Fibroblast of lung (primary cell): ENCODE results near the gene GGACT. TPM values are rescaled to one million over a fixed set of nuclear protein-coding genes. Genes with fewer than 3 reads are reported as not detected.
A peak's percentile ranks its signal among the peaks of the same experiment; 100 is the strongest.

Experiments
- DNase-seq, 2 donors: peaks; one replicate each; pipeline versions ENCODE4 v3.0.0 to v3.0.0-alpha.2; 2010; ENCODE audit warnings: low read depth in 2 of 2
- H2AFZ ChIP-seq: 2 replicates; pipeline ENCODE4 v1.5.1; 2012; ENCODE audit warnings: low read length, control low read depth, inconsistent platforms
- H3K27ac ChIP-seq: 2 replicates; pipeline ENCODE4 v1.5.1; 2011; ENCODE audit warnings: low read length, control low read depth; ENCODE audit not compliant: insufficient read depth
- H3K27me3 ChIP-seq: 2 replicates; pipeline ENCODE4 v1.5.1; 2011; ENCODE audit warnings: mild to moderate bottlenecking, low read length; ENCODE audit not compliant: control insufficient read depth, insufficient read depth
- H3K36me3 ChIP-seq: 2 replicates; pipeline ENCODE4 v1.5.1; 2011; ENCODE audit warnings: low read length; ENCODE audit not compliant: control insufficient read depth, insufficient read depth
- H3K4me1 ChIP-seq: 2 replicates; pipeline ENCODE4 v1.5.1; 2011; ENCODE audit warnings: low read length; ENCODE audit not compliant: control insufficient read depth, insufficient read depth; ENCODE audit errors: extremely low read depth
- H3K4me2 ChIP-seq: 2 replicates; pipeline ENCODE4 v1.5.1; 2011; ENCODE audit warnings: low read length, control low read depth; ENCODE audit not compliant: insufficient read depth; ENCODE audit errors: extremely low read depth
- H3K4me3 ChIP-seq, 4 experiments: fragments of 200-600 bp in 1 of 4; sonication (generic) in 1 of 4; replicated peaks in 1 of 4; 2 replicates each; pipeline ENCODE4 v1.5.1; 2011 to 2016; ENCODE audit warnings: low read length in 4 of 4, low read depth in 3 of 4, mild to moderate bottlenecking in 3 of 4, control low read depth in 2 of 4, inconsistent platforms in 1 of 4, mixed read lengths in 1 of 4; ENCODE audit not compliant: insufficient read depth in 1 of 4; ENCODE audit errors: control extremely low read depth in 1 of 4
- H3K79me2 ChIP-seq: 2 replicates; pipeline ENCODE4 v1.5.1; 2012; ENCODE audit warnings: mild to moderate bottlenecking, low read length, inconsistent platforms; ENCODE audit not compliant: control insufficient read depth, insufficient read depth
- H3K9ac ChIP-seq: 2 replicates; pipeline ENCODE4 v1.5.1; 2011; ENCODE audit warnings: mild to moderate bottlenecking, low read length, control low read depth; ENCODE audit not compliant: insufficient read depth
- H3K9me3 ChIP-seq: 2 replicates; pipeline ENCODE4 v1.5.1; 2012; ENCODE audit warnings: low read depth, low read length; ENCODE audit not compliant: control insufficient read depth, insufficient read depth
- H4K20me1 ChIP-seq: 2 replicates; pipeline ENCODE4 v1.5.1; 2011; ENCODE audit warnings: low read length; ENCODE audit not compliant: control insufficient read depth, insufficient read depth; ENCODE audit errors: extremely low read depth
- EZH2 ChIP-seq: IDR thresholded peaks from 2 replicates; pipeline ENCODE4 v1.5.1; 2012; ENCODE audit warnings: low read length, control low read depth, mild to moderate bottlenecking; ENCODE audit errors: missing control alignments
- polyA plus RNA-seq, 2 donors: library from polyadenylated mRNA; depleted of rRNA in 1 of 2; stranded (reverse) in 1 of 2; unstranded in 1 of 2; fragments of >200 nt; gene quantifications; 2 replicates each; pipeline ENCODE4 v1.2.1, GENCODE V29; 2011 to 2012; ENCODE audit warnings: missing spikeins in 1 of 2
- total RNA-seq: library from RNA; depleted of rRNA; stranded (reverse); fragments of >200 nt; gene quantifications from 2 replicates; pipeline ENCODE4 v1.2.1, GENCODE V29; 2014
- TF ChIP-seq, protein P1 (sequence below), 2 donors: IDR thresholded peaks in 1 of 2; conservative IDR thresholded peaks in 1 of 2; 1 replicate in 1 of 2; 2 replicates in 1 of 2; pipeline ENCODE4 v1.5.1; 2011 to 2012; ENCODE audit warnings: low read length in 2 of 2, control low read depth in 1 of 2, inconsistent platforms in 1 of 2, low read depth in 1 of 2, mild to moderate bottlenecking in 1 of 2

The GGACT gene
- total and polyA plus RNA-seq, 2 donors (not counting 1 experiment from before 2014, with no cell fraction given), result 2.6 to 6.6 TPM

DNA sequence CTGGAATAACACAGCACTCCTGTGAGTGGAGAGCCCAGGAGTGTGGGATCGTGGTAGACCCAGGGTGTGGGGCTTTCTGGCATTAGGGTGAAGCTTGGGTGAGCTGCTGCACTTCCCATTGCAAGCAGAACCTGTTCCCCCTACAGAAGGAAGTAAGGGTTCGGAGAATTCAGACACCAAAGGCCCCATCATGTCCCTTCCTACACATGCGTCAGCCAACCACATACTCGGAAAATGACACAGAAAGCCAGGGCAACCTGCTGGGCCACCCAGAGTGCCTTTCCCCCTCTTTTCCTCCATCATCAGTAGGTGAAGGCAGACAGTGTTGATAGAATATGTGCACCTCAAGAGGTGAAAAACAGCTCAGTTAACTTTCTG lies 42.9 kb downstream of the GGACT start:
- Histone ChIP-seq H3K27ac (no peak overlapping the region), H3K36me3 (no peaks in the 10 kb centered on the region), H4K20me1 (no peaks in the 10 kb centered on the region), H3K9me3 (no peaks in the 10 kb centered on the region), H2AFZ (no peak overlapping the region), H3K4me2 (no peak overlapping the region), H3K4me3 (no peak overlapping the region), H3K27me3 (no peaks in the 10 kb centered on the region), H3K9ac (no peak overlapping the region), H3K4me1 (peaks cover 4% of the 10 kb centered on the region), H3K79me2 (no peaks in the 10 kb centered on the region)
- no peak for DNase-seq
- TF ChIP-seq, protein P1, sequence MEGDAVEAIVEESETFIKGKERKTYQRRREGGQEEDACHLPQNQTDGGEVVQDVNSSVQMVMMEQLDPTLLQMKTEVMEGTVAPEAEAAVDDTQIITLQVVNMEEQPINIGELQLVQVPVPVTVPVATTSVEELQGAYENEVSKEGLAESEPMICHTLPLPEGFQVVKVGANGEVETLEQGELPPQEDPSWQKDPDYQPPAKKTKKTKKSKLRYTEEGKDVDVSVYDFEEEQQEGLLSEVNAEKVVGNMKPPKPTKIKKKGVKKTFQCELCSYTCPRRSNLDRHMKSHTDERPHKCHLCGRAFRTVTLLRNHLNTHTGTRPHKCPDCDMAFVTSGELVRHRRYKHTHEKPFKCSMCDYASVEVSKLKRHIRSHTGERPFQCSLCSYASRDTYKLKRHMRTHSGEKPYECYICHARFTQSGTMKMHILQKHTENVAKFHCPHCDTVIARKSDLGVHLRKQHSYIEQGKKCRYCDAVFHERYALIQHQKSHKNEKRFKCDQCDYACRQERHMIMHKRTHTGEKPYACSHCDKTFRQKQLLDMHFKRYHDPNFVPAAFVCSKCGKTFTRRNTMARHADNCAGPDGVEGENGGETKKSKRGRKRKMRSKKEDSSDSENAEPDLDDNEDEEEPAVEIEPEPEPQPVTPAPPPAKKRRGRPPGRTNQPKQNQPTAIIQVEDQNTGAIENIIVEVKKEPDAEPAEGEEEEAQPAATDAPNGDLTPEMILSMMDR (conservative IDR thresholded peaks at IDR 0.05 in 1 of 2, IDR thresholded peaks at IDR 0.05 in 1 of 2; ENCODE audit: low read depth in 1 of 2, low read length in 2 of 2), result no peak
- TF ChIP-seq EZH2, result no peak

GRCh38 chr13:100544866-100545683 lies 43.5 kb downstream of the GGACT start:
- H3K79me2 ChIP-seq, result no peaks in the 10 kb centered on the region
- no peak overlapping the region for H2AFZ ChIP-seq
- H4K20me1 ChIP-seq, result no peaks in the 10 kb centered on the region
- no peaks in the 10 kb centered on the region for H3K27me3 ChIP-seq
- H3K27ac ChIP-seq, result no peak overlapping the region
- no peaks in the 10 kb centered on the region for H3K36me3 ChIP-seq
- TF ChIP-seq, protein P1 (conservative IDR thresholded peaks at IDR 0.05 in 1 of 2, IDR thresholded peaks at IDR 0.05 in 1 of 2; ENCODE audit: low read depth in 1 of 2, low read length in 2 of 2), result no peak
- no peak for TF ChIP-seq EZH2
- no peak overlapping the region for H3K4me3 ChIP-seq
- H3K9me3 ChIP-seq, result no peaks in the 10 kb centered on the region
- no peak overlapping the region for H3K9ac ChIP-seq
- DNase-seq, result no peak
- no peak overlapping the region for H3K4me2 ChIP-seq
- peaks cover 4% of the 10 kb centered on the region for H3K4me1 ChIP-seq

DNA sequence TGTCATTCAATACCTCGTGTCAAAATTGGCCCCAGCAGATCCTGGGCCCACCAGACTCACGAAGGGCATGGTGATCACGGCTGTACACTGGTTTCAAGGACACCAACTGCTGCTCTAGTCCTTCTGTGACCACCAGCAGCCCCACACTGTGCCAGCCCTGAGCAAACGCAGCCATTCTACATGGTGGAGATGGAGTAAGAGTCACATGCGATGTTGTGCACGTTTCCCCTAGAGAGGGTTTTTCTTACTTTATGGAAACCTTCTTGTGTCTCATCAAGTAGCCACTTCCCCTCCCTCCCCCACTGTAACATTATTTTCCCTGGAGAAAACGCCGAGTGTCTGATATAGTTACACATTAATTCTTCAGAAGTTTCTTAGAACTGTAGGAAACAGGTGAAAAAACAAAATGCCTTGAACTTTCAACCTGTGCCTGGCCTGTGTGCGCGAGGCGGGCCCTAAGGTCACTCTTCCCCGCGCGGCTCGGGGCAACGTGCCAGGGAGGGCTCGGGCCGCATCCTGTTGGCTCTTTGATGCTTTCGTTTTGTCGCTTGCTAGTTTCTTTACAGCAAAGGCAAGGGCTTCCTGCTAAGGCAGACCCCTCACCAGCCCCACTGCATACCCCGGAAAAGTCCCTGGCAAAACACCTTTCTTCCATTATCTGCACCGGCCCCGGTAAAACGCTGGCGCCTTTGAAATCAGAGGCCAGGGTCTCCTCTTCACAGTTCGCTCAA lies 44.6 kb downstream of the GGACT start:
- Histone ChIP-seq H4K20me1 (no peaks in the 10 kb centered on the region), H3K36me3 (no peaks in the 10 kb centered on the region), H3K27me3 (no peaks in the 10 kb centered on the region), H3K27ac (no peak overlapping the region), H3K4me1 (peaks cover 4% of the 10 kb centered on the region), H3K9me3 (no peaks in the 10 kb centered on the region), H3K4me3 (peak overlapping the region in 3 of 4 experiments; percentile 20 to 28 (median 23)), H3K4me2 (peak overlapping the region; percentile 81), H3K9ac (no peak overlapping the region), H3K79me2 (no peaks in the 10 kb centered on the region), H2AFZ (peak overlapping the region; percentile 67)
- TF ChIP-seq EZH2, result no peak
- TF ChIP-seq, protein P1 (conservative IDR thresholded peaks at IDR 0.05 in 1 of 2, IDR thresholded peaks at IDR 0.05 in 1 of 2; ENCODE audit: low read depth in 1 of 2, low read length in 2 of 2), result no peak
- DNase-seq, result peak in 1 of 2 donors; percentile 22
